GM18909 (cell line): ENCODE results near the gene LAMP1.
"Not testable (repeated sequence)": the region's sequence is repeated elsewhere in the genome, so short reads cannot be mapped to it uniquely, and the experiment has no call there.

ENCODE experiments used
- ATAC-seq: cut with Tn5 transposase; IDR thresholded peaks from one replicate; pipeline ENCODE4 v1.9.1; 2021; ENCODE audit warnings: mild to moderate bottlenecking; ENCODE audit not compliant: unreplicated experiment, poor library complexity

LAMP1 gene

GRCh38 chr13:113296823-113297369, at the start of gene LAMP1:
TSS of gene LAMP1 (plus strand) at chr13:113297239. CDS start at chr13:113297435, 196 bp downstream.
- ATAC-seq = peak; percentile 81

GRCh38 chr13:113252516-113253095, 44.4 kb upstream of the LAMP1 start:
- no peak for ATAC-seq

- ATAC-seq = not testable (repeated sequence)
These were observed 39.1 kb upstream of the LAMP1 start for GRCh38 chr13:113257908-113258307.

- no peak for ATAC-seq
These were observed 38.6 kb upstream of the LAMP1 start for GRCh38 chr13:113258321-113259054.

GRCh38 chr13:113260996-113261395, 36.0 kb upstream of the LAMP1 start:
- no peak for ATAC-seq

- not testable (repeated sequence) for ATAC-seq
These were observed 34.0 kb upstream of the LAMP1 start for GRCh38 chr13:113263016-113263415.

GRCh38 chr13:113267642-113268405, 29.2 kb upstream of the LAMP1 start:
- ATAC-seq = no peak

- ATAC-seq = no peak
These were observed 25.0 kb upstream of the LAMP1 start for GRCh38 chr13:113272031-113272430.

- no peak for ATAC-seq
These were observed 24.3 kb upstream of the LAMP1 start for GRCh38 chr13:113272701-113273181.

GRCh38 chr13:113273321-113273720, 23.7 kb upstream of the LAMP1 start:
- ATAC-seq = no peak

GRCh38 chr13:113273851-113274590, 23.0 kb upstream of the LAMP1 start:
- no peak for ATAC-seq

GRCh38 chr13:113274721-113275120, 22.3 kb upstream of the LAMP1 start:
- ATAC-seq = no peak

GRCh38 chr13:113275387-113275786, 21.7 kb upstream of the LAMP1 start:
- ATAC-seq = no peak

- no peak for ATAC-seq
These were observed 16.9 kb upstream of the LAMP1 start for GRCh38 chr13:113280126-113280525.

GRCh38 chr13:113283904-113284303, 13.1 kb upstream of the LAMP1 start:
- ATAC-seq = no peak

- no peak for ATAC-seq
These were observed 8.2 kb upstream of the LAMP1 start for GRCh38 chr13:113288880-113289279.

- no peak for ATAC-seq
These were observed 5.9 kb upstream of the LAMP1 start for GRCh38 chr13:113291129-113291528.

GRCh38 chr13:113292021-113292862, 4.8 kb upstream of the LAMP1 start:
- no peak for ATAC-seq

GRCh38 chr13:113293686-113294085, 3.4 kb upstream of the LAMP1 start:
- no peak for ATAC-seq
